ENCODE measurements around the gene EXOC4. TPM values are rescaled to one million over a fixed set of nuclear protein-coding genes. Genes with fewer than 3 reads are reported as not detected.

EXOC4 gene
- total RNA-seq, 1 experiment from 2014 or later = 66.2 TPM

DNA sequence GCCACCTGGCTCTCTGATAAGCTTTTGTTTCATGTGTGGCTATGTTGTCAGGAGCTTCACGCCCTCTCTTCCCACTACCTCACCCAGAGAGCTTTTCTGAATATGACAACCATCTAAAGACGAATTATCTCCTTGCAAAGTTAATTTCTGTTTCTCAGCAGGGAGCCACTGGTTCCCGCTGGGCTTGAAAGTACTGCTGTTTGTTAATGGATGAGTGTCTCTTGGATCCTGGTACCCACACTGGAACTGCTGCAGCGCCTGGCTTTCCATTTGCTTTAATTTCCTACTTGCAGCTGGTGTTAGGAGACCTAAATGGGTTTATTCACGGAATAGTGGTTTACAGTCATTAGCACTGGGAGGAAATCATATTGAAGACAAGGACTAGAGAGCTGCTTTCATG lies 606.4 kb downstream of the EXOC4 start:
- H3K27me3 Mint-ChIP-seq (ENCODE audit: insufficient read depth, unreplicated experiment) = no peaks in the 10 kb centered on the region
- Histone ChIP-seq H3K9me3 (no peaks in the 10 kb centered on the region), H3K27me3 (replicated peaks; ENCODE audit: control insufficient read depth, insufficient read depth, low read length) (no peaks in the 10 kb centered on the region), H3K4me3 (ENCODE audit: low read depth, low read length) (no peak overlapping the region), H3K36me3 (ENCODE audit: control insufficient read depth, insufficient read depth, low read length) (no peaks in the 10 kb centered on the region; the same call in 1 of the 2 replicates), H3K4me1 (peaks cover 8% of the 10 kb centered on the region)
- ChIA-PET POLR2A (no interaction called here), CTCF (no interaction called here)
- DNase-seq = no peak
- no peak overlapping the region for H3K4me3 Mint-ChIP-seq (ENCODE audit: unreplicated experiment)
- BruUV-seq (replicated peaks) = no TSS peak
- no peaks in the 10 kb centered on the region for H3K9me3 Mint-ChIP-seq (ENCODE audit: unreplicated experiment)
- TF ChIP-seq, protein P1, sequence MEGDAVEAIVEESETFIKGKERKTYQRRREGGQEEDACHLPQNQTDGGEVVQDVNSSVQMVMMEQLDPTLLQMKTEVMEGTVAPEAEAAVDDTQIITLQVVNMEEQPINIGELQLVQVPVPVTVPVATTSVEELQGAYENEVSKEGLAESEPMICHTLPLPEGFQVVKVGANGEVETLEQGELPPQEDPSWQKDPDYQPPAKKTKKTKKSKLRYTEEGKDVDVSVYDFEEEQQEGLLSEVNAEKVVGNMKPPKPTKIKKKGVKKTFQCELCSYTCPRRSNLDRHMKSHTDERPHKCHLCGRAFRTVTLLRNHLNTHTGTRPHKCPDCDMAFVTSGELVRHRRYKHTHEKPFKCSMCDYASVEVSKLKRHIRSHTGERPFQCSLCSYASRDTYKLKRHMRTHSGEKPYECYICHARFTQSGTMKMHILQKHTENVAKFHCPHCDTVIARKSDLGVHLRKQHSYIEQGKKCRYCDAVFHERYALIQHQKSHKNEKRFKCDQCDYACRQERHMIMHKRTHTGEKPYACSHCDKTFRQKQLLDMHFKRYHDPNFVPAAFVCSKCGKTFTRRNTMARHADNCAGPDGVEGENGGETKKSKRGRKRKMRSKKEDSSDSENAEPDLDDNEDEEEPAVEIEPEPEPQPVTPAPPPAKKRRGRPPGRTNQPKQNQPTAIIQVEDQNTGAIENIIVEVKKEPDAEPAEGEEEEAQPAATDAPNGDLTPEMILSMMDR (IDR thresholded peaks at IDR 0.05; ENCODE audit: insufficient read depth in 1 of 2, low read depth in 1 of 2, low read length in 1 of 2, severe bottlenecking in 1 of 2, unreplicated experiment in 1 of 2) = no peak
- H3K36me3 Mint-ChIP-seq (ENCODE audit: insufficient read depth, unreplicated experiment) = no peaks in the 10 kb centered on the region
- H3K27ac Mint-ChIP-seq (ENCODE audit: unreplicated experiment) = no peak overlapping the region
- H3K4me1 Mint-ChIP-seq (ENCODE audit: low read depth, unreplicated experiment) = no peaks in the 10 kb centered on the region
- intact Hi-C loops (cut with micrococcal nuclease; ENCODE audit: unreplicated experiment) = loop anchor here (10.0 kb wide), 1 partner anchor 114 kb away; no protein-coding TSS in a partner anchor

DNA sequence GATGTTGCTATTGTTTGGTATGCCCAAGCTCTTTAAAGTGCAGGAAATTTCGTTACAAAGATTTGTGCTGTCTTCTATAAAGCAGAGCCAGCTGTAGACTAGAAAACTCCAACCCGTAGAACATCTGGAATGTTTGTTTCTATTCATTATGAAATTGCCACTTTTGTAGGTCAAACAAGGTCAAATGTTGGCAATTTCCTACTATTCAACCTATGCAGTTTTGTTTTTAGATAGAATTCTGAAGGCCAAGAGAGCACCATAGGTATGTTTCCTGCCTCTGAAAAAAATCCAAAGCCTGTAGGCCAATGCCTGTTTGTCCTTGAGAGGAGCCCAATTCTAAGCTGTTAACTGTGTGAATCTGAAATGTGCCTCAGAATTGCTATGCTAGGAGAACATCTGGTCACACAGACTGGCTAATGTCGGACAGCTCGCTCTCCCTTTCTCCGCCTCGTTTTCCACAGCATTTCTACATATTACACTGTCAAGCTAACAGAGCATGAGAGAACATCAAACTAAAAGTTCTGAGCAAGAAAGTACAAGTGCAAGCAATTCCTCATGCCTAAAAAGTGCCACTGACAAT lies 607.1 kb downstream of the EXOC4 start:
- Mint-ChIP-seq H3K4me1 (ENCODE audit: low read depth, unreplicated experiment) (no peaks in the 10 kb centered on the region), H3K36me3 (ENCODE audit: insufficient read depth, unreplicated experiment) (no peaks in the 10 kb centered on the region), H3K4me3 (ENCODE audit: unreplicated experiment) (no peak overlapping the region), H3K27me3 (ENCODE audit: insufficient read depth, unreplicated experiment) (no peaks in the 10 kb centered on the region), H3K27ac (ENCODE audit: unreplicated experiment) (no peak overlapping the region), H3K9me3 (ENCODE audit: unreplicated experiment) (no peaks in the 10 kb centered on the region)
- Histone ChIP-seq H3K4me3 (ENCODE audit: low read depth, low read length) (no peak overlapping the region), H3K36me3 (ENCODE audit: control insufficient read depth, insufficient read depth, low read length) (no peaks in the 10 kb centered on the region; the same call in 1 of the 2 replicates), H3K9me3 (no peaks in the 10 kb centered on the region), H3K27me3 (replicated peaks; ENCODE audit: control insufficient read depth, insufficient read depth, low read length) (no peaks in the 10 kb centered on the region), H3K4me1 (peaks cover 12% of the 10 kb centered on the region)
- POLR2A ChIA-PET = no interaction called here
- TF ChIP-seq, protein P1 (IDR thresholded peaks at IDR 0.05; ENCODE audit: insufficient read depth in 1 of 2, low read depth in 1 of 2, low read length in 1 of 2, severe bottlenecking in 1 of 2, unreplicated experiment in 1 of 2) = no peak
- CTCF ChIA-PET = no interaction called here
- intact Hi-C loops (cut with micrococcal nuclease; ENCODE audit: unreplicated experiment) = loop anchor here (10.0 kb wide), 1 partner anchor 115 kb away; no protein-coding TSS in a partner anchor
- DNase-seq = no peak
- no TSS peak for BruUV-seq (replicated peaks)

DNA sequence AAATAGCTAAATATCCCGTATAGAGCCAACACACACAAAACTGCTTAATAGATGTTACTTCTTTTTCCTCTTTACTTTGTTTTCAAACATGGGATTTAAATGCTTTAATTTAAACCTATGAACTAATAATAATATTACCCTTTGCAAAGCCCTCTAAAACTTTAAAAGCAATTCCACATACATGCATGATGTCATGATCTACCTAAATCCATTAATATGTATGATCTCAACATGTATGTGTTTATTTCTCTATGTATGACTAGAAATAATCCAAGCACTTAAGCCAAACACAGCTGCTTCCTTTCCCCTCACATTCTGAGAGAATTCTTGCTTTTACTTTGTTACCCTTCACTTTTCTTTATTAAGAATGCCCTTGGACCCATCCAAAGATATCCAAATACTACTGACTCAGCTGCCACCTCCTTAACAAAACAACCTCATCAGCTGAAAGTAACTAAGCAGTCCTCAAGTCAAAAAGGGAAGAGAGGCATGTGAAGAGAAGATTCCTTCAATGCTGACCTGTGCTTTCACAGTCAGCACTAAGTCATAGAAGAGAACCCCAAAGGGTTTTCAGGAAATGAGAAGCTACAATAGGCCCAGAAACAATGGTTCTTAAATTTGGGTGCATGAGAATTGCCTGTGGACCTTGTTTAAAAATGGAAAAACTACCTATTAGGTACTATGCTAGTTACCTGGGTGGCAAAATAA lies 607.9 kb downstream of the EXOC4 start:
- H3K4me1 ChIP-seq = peaks cover 12% of the 10 kb centered on the region
- Mint-ChIP-seq H3K4me3 (ENCODE audit: unreplicated experiment) (no peak overlapping the region), H3K27ac (ENCODE audit: unreplicated experiment) (no peak overlapping the region), H3K4me1 (ENCODE audit: low read depth, unreplicated experiment) (no peaks in the 10 kb centered on the region), H3K9me3 (ENCODE audit: unreplicated experiment) (no peaks in the 10 kb centered on the region), H3K36me3 (ENCODE audit: insufficient read depth, unreplicated experiment) (no peaks in the 10 kb centered on the region), H3K27me3 (ENCODE audit: insufficient read depth, unreplicated experiment) (no peaks in the 10 kb centered on the region)
- H3K9me3 ChIP-seq = no peaks in the 10 kb centered on the region
- ChIA-PET POLR2A (no interaction called here), CTCF (no interaction called here)
- TF ChIP-seq, protein P1 (IDR thresholded peaks at IDR 0.05; ENCODE audit: insufficient read depth in 1 of 2, low read depth in 1 of 2, low read length in 1 of 2, severe bottlenecking in 1 of 2, unreplicated experiment in 1 of 2) = no peak
- no peak overlapping the region for H3K4me3 ChIP-seq (ENCODE audit: low read depth, low read length)
- H3K27me3 ChIP-seq (replicated peaks; ENCODE audit: control insufficient read depth, insufficient read depth, low read length) = no peaks in the 10 kb centered on the region
- intact Hi-C loops (cut with micrococcal nuclease; ENCODE audit: unreplicated experiment) = no loop called here
- no peak for DNase-seq
- no TSS peak for BruUV-seq (replicated peaks)
- H3K36me3 ChIP-seq (ENCODE audit: control insufficient read depth, insufficient read depth, low read length) = no peaks in the 10 kb centered on the region; the same call in 1 of the 2 replicates
